Endodermal cell (in vitro differentiated cells): ENCODE results near the gene SLC19A1. TPM values are rescaled to one million over a fixed set of nuclear protein-coding genes. Genes with fewer than 3 reads are reported as not detected.

ENCODE experiments used
- DNase-seq: peaks from one replicate; pipeline ENCODE4 v3.0.0-alpha.2; 2017
- H3K27ac ChIP-seq: 2 replicates; pipeline ENCODE4 v1.5.1; 2013; ENCODE audit warnings: mild to moderate bottlenecking, low read depth, low read length, moderate library complexity
- H3K27me3 ChIP-seq: 2 replicates; pipeline ENCODE4 v1.6.1; 2013; ENCODE audit warnings: mild to moderate bottlenecking, low read length, moderate library complexity; ENCODE audit not compliant: insufficient read depth, control insufficient read depth, poor library complexity, severe bottlenecking
- H3K36me3 ChIP-seq: 2 replicates; pipeline ENCODE4 v1.7.0; 2013; ENCODE audit warnings: mild to moderate bottlenecking, low read length, moderate library complexity; ENCODE audit not compliant: control insufficient read depth, insufficient read depth
- H3K4me1 ChIP-seq: one replicate; pipeline ENCODE4 v1.7.0; 2013; ENCODE audit warnings: low read length; ENCODE audit not compliant: control insufficient read depth, insufficient read depth
- H3K4me3 ChIP-seq: 2 replicates; pipeline ENCODE4 v1.5.1; 2013; ENCODE audit warnings: mild to moderate bottlenecking, low read length, moderate library complexity
- H3K9ac ChIP-seq: 2 replicates; pipeline ENCODE4 v1.6.1; 2013; ENCODE audit warnings: mild to moderate bottlenecking, low read length, moderate library complexity; ENCODE audit not compliant: poor library complexity, severe bottlenecking; ENCODE audit errors: extremely low read depth
- H3K9me3 ChIP-seq: 2 replicates; pipeline ENCODE4 v1.6.1; 2013; ENCODE audit warnings: mild to moderate bottlenecking, low read length, moderate library complexity; ENCODE audit not compliant: control insufficient read depth
- H3K27ac Mint-ChIP-seq: 2 replicates; pipeline ENCODE4 v1.8.0; 2020; ENCODE audit warnings: mixed read lengths
- H3K27me3 Mint-ChIP-seq: 2 replicates; pipeline ENCODE4 v1.8.0; 2021; ENCODE audit warnings: mild to moderate bottlenecking, mixed read lengths; ENCODE audit not compliant: insufficient read depth
- H3K36me3 Mint-ChIP-seq: 2 replicates; pipeline ENCODE4 v1.8.0; 2020; ENCODE audit warnings: low read depth, mixed read lengths
- H3K4me1 Mint-ChIP-seq: 2 replicates; pipeline ENCODE4 v1.8.0; 2020; ENCODE audit warnings: mixed read lengths
- H3K4me3 Mint-ChIP-seq: 2 replicates; pipeline ENCODE4 v1.8.0; 2020; ENCODE audit warnings: mild to moderate bottlenecking, moderate library complexity, mixed read lengths
- H3K9me3 Mint-ChIP-seq: 2 replicates; pipeline ENCODE4 v1.8.0; 2020; ENCODE audit warnings: mild to moderate bottlenecking, mixed read lengths
- CTCF ChIP-seq: fragments of 200-600 bp; sonication (generic); conservative IDR thresholded peaks from 2 replicates; pipeline ENCODE4 v1.5.0; 2021; ENCODE audit warnings: antibody characterized with exemption, mild to moderate bottlenecking
- WGBS, 2 experiments: methylation state at CpG; one replicate each; pipeline versions ENCODE4 v1.1.5 to v1.1.7; 2013; ENCODE audit warnings: missing lambda C conversion rate in 2 of 2, mixed read lengths in 1 of 2; ENCODE audit not compliant: insufficient coverage in 1 of 2, insufficient read length in 1 of 2; 5-methylcytosine and 5-hydroxymethylcytosine counted together
- total RNA-seq, 2 donors: library from RNA; stranded (reverse); fragmentation: NEBNext Ultra II Directional in 1 of 2; extraction: Animal tissue kit (Norgen Biotek cat#: 25700) in 1 of 2; gene quantifications; 2 replicates in 1 of 2; 3 replicates in 1 of 2; pipeline ENCODE4 v1.2.1, GENCODE V29; 2021

SLC19A1 gene
- total RNA-seq, 2 donors from 2014 or later: 28.8 to 29.4 TPM

- H3K4me1 Mint-ChIP-seq: no peaks in the 10 kb centered on the region
- Histone ChIP-seq H3K4me1 (no peaks in the 10 kb centered on the region), H3K27ac (no peak overlapping the region), H3K9ac (no peak overlapping the region), H3K4me3 (no peak overlapping the region), H3K36me3 (peaks cover 51% of the 10 kb centered on the region), H3K9me3 (no peaks in the 10 kb centered on the region), H3K27me3 (no peaks in the 10 kb centered on the region)
- H3K36me3 Mint-ChIP-seq: peaks cover 54% of the 10 kb centered on the region
- TF ChIP-seq CTCF: no peak
- peak; percentile 30 for DNase-seq
- H3K9me3 Mint-ChIP-seq: no peaks in the 10 kb centered on the region
- no peak overlapping the region for H3K27ac Mint-ChIP-seq
- H3K4me3 Mint-ChIP-seq: no peak overlapping the region
- 86 to 91% methylated on average over 5 of the region's 6 CpGs for WGBS, 2 experiments
- no peaks in the 10 kb centered on the region for H3K27me3 Mint-ChIP-seq
These were observed 42.2 kb downstream of the SLC19A1 start for GRCh38 chr21:45499970-45500577.

GRCh38 chr21:45499201-45499750, 43.0 kb downstream of the SLC19A1 start:
- Histone ChIP-seq H3K36me3 (peaks cover 51% of the 10 kb centered on the region), H3K9me3 (no peaks in the 10 kb centered on the region), H3K4me1 (no peaks in the 10 kb centered on the region), H3K4me3 (no peak overlapping the region), H3K27me3 (no peaks in the 10 kb centered on the region), H3K27ac (no peak overlapping the region), H3K9ac (no peak overlapping the region)
- Mint-ChIP-seq H3K27ac (no peak overlapping the region), H3K4me3 (no peak overlapping the region), H3K4me1 (no peaks in the 10 kb centered on the region), H3K36me3 (peaks cover 54% of the 10 kb centered on the region), H3K9me3 (no peaks in the 10 kb centered on the region), H3K27me3 (no peaks in the 10 kb centered on the region)
- WGBS, 2 experiments: 87 to 91% methylated on average over 23 to 25 of the region's 25 CpGs
- peak; percentile 34 for DNase-seq
- no peak for TF ChIP-seq CTCF

DNA sequence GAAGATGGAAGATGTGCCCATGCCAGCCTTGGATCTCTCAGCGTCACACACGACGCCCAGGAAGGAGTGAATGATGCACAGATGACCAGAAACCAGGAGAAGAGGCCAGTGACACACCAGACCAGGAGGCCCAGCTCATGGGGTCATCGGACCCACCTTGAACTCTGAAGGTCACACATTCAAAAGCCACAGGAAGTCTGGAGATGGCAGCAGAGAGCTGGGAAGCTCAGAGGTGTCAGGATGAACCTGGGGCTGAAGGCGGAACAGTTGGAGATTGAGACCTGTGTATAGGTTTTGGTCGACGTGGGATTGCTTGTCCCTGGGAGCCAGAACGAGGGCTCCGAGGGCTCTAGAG, 43.6 kb downstream of the SLC19A1 start:
- H3K27me3 ChIP-seq: no peaks in the 10 kb centered on the region
- H3K9me3 Mint-ChIP-seq: no peaks in the 10 kb centered on the region

More for the DNA sequence above, 43.6 kb downstream of the SLC19A1 start:
- Histone ChIP-seq H3K4me1 (no peaks in the 10 kb centered on the region), H3K4me3 (no peak overlapping the region), H3K9ac (no peak overlapping the region), H3K9me3 (no peaks in the 10 kb centered on the region), H3K27ac (no peak overlapping the region), H3K36me3 (peaks cover 51% of the 10 kb centered on the region)
- H3K36me3 Mint-ChIP-seq: peaks cover 54% of the 10 kb centered on the region
- no peaks in the 10 kb centered on the region for H3K4me1 Mint-ChIP-seq
- no peaks in the 10 kb centered on the region for H3K27me3 Mint-ChIP-seq
- no peak overlapping the region for H3K4me3 Mint-ChIP-seq
- 91 to 93% methylated on average over 9 of the region's 9 CpGs for WGBS, 2 experiments
- no peak for TF ChIP-seq CTCF
- no peak overlapping the region for H3K27ac Mint-ChIP-seq
- no peak for DNase-seq
